Panc1 (cell line): ENCODE data around the gene SYT17. TPM values are rescaled to one million over a fixed set of nuclear protein-coding genes. Genes with fewer than 3 reads are reported as not detected.

Experiments used
- ATAC-seq: fragments of 200-7000 bp; cut with Tn5 transposase; 2 replicates; pipeline ENCODE4 v1.9.1; 2020; ENCODE audit warnings: mild to moderate bottlenecking, moderate library complexity
- Bru-seq: library from RNA; stranded (reverse); fragments of 400-500 nt; gene quantifications from one replicate; lab custom pipeline; 2021; lab: Mats Ljungman, UMichigan
- BruChase-seq, 2 experiments: library from RNA; stranded (reverse); fragments of 400-500 nt; gene quantifications; one replicate each; lab custom pipeline; 2021; lab: Mats Ljungman, UMichigan
- BruUV-seq: library from RNA; stranded (reverse); fragments of 400-500 nt; replicated peaks from 2 replicates; lab custom pipeline; 2021; lab: Mats Ljungman, UMichigan
- CTCF ChIA-PET: fragments of 300-600 bp; sonication (Branson Sonifier 250); formaldehyde crosslinking; loops from one replicate; lab custom pipeline; 2022; ENCODE audit warnings: antibody characterized with exemption; lab: Charles Lee
- POLR2A ChIA-PET: fragments of 300-600 bp; sonication (Branson Sonifier 250); formaldehyde crosslinking; loops from one replicate; lab custom pipeline; 2022; ENCODE audit warnings: antibody characterized with exemption; lab: Charles Lee
- DNase-seq: peaks from one replicate; pipeline ENCODE4 v3.0.0-alpha.2; 2010; ENCODE audit warnings: low read depth, low spot score
- H3K27ac ChIP-seq: 2 replicates; pipeline ENCODE4 v1.5.1; 2011; ENCODE audit warnings: mild to moderate bottlenecking, low read length, inconsistent platforms
- H3K27me3 ChIP-seq: fragments of 200-500 bp; sonication (Bioruptor generic); 2 replicates; pipeline ENCODE4 v1.6.0; 2014; ENCODE audit warnings: low read length, inconsistent platforms; ENCODE audit not compliant: control insufficient read depth, insufficient read depth
- H3K36me3 ChIP-seq: fragments of 200-500 bp; sonication (Bioruptor generic); 2 replicates; pipeline ENCODE4 v1.5.1; 2014; ENCODE audit warnings: inconsistent platforms, mild to moderate bottlenecking, low read length, moderate library complexity; ENCODE audit not compliant: control insufficient read depth, insufficient read depth
- H3K4me1 ChIP-seq: 2 replicates; pipeline ENCODE4 v1.5.1; 2011; ENCODE audit warnings: inconsistent platforms, mild to moderate bottlenecking, low read length, moderate library complexity; ENCODE audit not compliant: control insufficient read depth, insufficient read depth
- H3K4me3 ChIP-seq, 2 experiments: 2 replicates each; pipeline ENCODE4 v1.5.1; 2011 to 2012; ENCODE audit warnings: low read depth in 2 of 2, low read length in 2 of 2, mild to moderate bottlenecking in 2 of 2, inconsistent platforms in 1 of 2, moderate library complexity in 1 of 2
- H3K9me3 ChIP-seq: fragments of 200-500 bp; sonication (Bioruptor generic); 2 replicates; pipeline ENCODE4 v1.5.1; 2014; ENCODE audit warnings: low read depth, mild to moderate bottlenecking, inconsistent platforms, low read length, moderate library complexity; ENCODE audit not compliant: control insufficient read depth, insufficient read depth
- POLR2AphosphoS5 ChIP-seq: IDR thresholded peaks from 2 replicates; pipeline ENCODE4 v1.6.1; 2012; ENCODE audit warnings: mild to moderate bottlenecking, low read depth, low read length, moderate library complexity
- REST ChIP-seq, 2 experiments: IDR thresholded peaks; 2 replicates each; pipeline ENCODE4 v1.6.1; 2011 to 2012; ENCODE audit warnings: low read depth in 2 of 2, control low read depth in 1 of 2, low read length in 1 of 2, mild to moderate bottlenecking in 1 of 2, moderate library complexity in 1 of 2; ENCODE audit not compliant: insufficient read depth in 1 of 2
- SIN3A ChIP-seq: IDR thresholded peaks from 2 replicates; pipeline ENCODE4 v1.6.1; 2012; ENCODE audit warnings: low read depth, mild to moderate bottlenecking, low read length, moderate library complexity, borderline replicate concordance; ENCODE audit not compliant: insufficient read depth
- TCF7L2 ChIP-seq: IDR thresholded peaks from 2 replicates; pipeline ENCODE4 v1.6.1; 2011; ENCODE audit warnings: mild to moderate bottlenecking, low read depth, low read length, inconsistent platforms
- in situ Hi-C: cut with HindIII; loops from 2 replicates; pipeline ENCODE4 v1.10.0; 2016; ENCODE audit warnings: low sequenced_read_pairs, low pct_unique_long_range_greater_than_20kb
- intact Hi-C: fragments of 100-400 bp; cut with micrococcal nuclease; formaldehyde crosslinking; loops from one replicate; pipeline ENCODE4 v1.10.0; 2022; ENCODE audit not compliant: unreplicated experiment
- long read RNA-seq: library from polyadenylated mRNA; unstranded; transcript quantifications from one replicate; pipeline ENCODE4 v2.0.0, GENCODE V29; 2021; ENCODE audit not compliant: unreplicated experiment
- polyA plus RNA-seq: library from polyadenylated mRNA; unstranded; fragments of >200 nt; gene quantifications from one replicate; pipeline ENCODE4 v1.2.1, GENCODE V29; 2012; ENCODE audit warnings: missing spikeins; ENCODE audit not compliant: insufficient read length
- total RNA-seq: library from RNA; stranded (reverse); gene quantifications from one replicate; pipeline ENCODE4 v1.2.1, GENCODE V29; 2021; ENCODE audit not compliant: unreplicated experiment
- TF ChIP-seq, protein P1 (sequence below): fragments of 450-650 bp; IDR thresholded peaks from 2 replicates; pipeline ENCODE4 v1.5.1; 2017; ENCODE audit warnings: mild to moderate bottlenecking

Gene SYT17
- total RNA-seq (5.4 TPM), Bru-seq, nascent RNA (percentile 45 among the genes with signal in this experiment), BruChase-seq, experiment 1, labeled RNA remaining after a 2-hour chase (percentile 46 among the genes with signal in this experiment), BruChase-seq, experiment 2, labeled RNA remaining after a 6-hour chase (percentile 43 among the genes with signal in this experiment)
- 9.0 TPM for polyA plus RNA-seq
- long read RNA-seq, partial matches to known transcripts, result 1 of 3 reads
- long read RNA-seq, other reads (novel, unspliced or antisense), result 2 of 3 reads

DNA sequence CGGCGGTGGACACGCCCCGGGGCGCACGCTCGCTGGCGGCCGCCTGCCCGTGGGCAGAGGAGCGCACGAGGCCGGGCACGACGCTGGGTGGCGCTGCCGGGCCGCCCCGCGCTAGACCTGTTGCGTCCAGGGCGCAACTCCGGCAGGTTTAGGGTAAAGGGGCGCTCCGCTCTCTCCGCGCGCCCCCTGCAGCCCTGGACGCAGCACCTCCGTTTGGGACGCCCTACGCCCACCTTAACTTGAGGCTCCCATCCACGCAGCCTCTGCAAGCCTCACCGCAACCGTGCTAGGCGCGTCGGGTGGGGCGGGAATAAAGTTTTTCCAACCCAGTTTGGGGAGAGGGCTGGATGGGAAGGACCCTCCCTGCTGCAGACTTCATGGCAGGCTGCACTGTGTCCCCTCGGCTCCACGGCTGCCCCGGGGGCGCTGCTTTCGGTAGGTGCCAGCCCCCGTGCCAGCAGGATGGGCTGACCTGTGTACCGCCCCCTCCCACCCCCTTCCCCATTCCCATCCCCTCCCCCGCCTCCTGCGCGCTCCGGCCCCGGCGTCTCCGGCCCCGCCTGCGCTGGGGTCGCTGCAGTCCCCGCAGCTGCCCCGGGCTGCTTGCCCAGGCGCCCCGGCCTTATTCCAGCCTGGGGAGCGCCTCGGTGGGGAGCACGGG, at the start of gene SYT17:
Gene SYT17, plus strand, starts transcription at position 531 of the 661 bp plus-strand sequence. CDS start 407 bp downstream, outside the sequence.
- CTCF ChIA-PET, result no interaction called here
- in situ Hi-C loops, result no loop called here
- Histone ChIP-seq H3K27ac (no peak within 1 kb of the TSS), H3K4me3 (peak within 1 kb of the TSS; percentile 56 to 73), H3K9me3 (no peaks in the 10 kb centered on the region), H3K27me3 (no peaks in the 10 kb centered on the region; the same call in none of the 2 replicates), H3K36me3 (no peaks in the 10 kb centered on the region), H3K4me1 (0 out of 2 replicates have a peak, but pooled peaks cover 6% of the 10 kb centered on the region)
- TF ChIP-seq SIN3A, result no peak
- TF ChIP-seq TCF7L2, result no peak
- no peak for TF ChIP-seq POLR2AphosphoS5
- TF ChIP-seq REST (IDR thresholded peaks at IDR 0.05; ENCODE audit: insufficient read depth in 1 of 2, low read depth in 2 of 2, low read length in 1 of 2), result peak in 1 of 2 experiments; percentile 35; a peak in 1 of 4 replicates
- TF ChIP-seq, protein P1, sequence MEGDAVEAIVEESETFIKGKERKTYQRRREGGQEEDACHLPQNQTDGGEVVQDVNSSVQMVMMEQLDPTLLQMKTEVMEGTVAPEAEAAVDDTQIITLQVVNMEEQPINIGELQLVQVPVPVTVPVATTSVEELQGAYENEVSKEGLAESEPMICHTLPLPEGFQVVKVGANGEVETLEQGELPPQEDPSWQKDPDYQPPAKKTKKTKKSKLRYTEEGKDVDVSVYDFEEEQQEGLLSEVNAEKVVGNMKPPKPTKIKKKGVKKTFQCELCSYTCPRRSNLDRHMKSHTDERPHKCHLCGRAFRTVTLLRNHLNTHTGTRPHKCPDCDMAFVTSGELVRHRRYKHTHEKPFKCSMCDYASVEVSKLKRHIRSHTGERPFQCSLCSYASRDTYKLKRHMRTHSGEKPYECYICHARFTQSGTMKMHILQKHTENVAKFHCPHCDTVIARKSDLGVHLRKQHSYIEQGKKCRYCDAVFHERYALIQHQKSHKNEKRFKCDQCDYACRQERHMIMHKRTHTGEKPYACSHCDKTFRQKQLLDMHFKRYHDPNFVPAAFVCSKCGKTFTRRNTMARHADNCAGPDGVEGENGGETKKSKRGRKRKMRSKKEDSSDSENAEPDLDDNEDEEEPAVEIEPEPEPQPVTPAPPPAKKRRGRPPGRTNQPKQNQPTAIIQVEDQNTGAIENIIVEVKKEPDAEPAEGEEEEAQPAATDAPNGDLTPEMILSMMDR, result peak; percentile 98
- BruUV-seq, result no TSS peak
- no peak for DNase-seq
- POLR2A ChIA-PET, result no interaction called here
- ATAC-seq, result peak; percentile 94
- intact Hi-C loops, result loop anchor here (5.0 kb wide), 1 partner anchor 81 kb away; no protein-coding TSS in a partner anchor

GRCh38 chr16:19118938-19119431, 49.1 kb upstream of the SYT17 start:
- H3K4me3 ChIP-seq, result peak overlapping the region; percentile 15 to 21
- ATAC-seq (no peak), DNase-seq (no peak)
- ChIA-PET POLR2A (no interaction called here), CTCF (interaction anchor here (0.6 to 0.9 kb wide), 3 partner anchors 12 to 158 kb away, joined by 3 to 16 read pairs (median 4); no protein-coding TSS in a partner anchor)
- H3K27me3 ChIP-seq, result no peaks in the 10 kb centered on the region
- BruUV-seq, result TSS peak; percentile 41
- H3K4me1 ChIP-seq, result peaks cover 43% of the 10 kb centered on the region
- no peak for TF ChIP-seq REST (IDR thresholded peaks at IDR 0.05; ENCODE audit: insufficient read depth in 1 of 2, low read depth in 2 of 2, low read length in 1 of 2)
- TF ChIP-seq SIN3A, result no peak
- TF ChIP-seq, protein P1, result no peak
- no peak for TF ChIP-seq TCF7L2
- TF ChIP-seq POLR2AphosphoS5, result no peak
- H3K9me3 ChIP-seq, result no peaks in the 10 kb centered on the region
- peak overlapping the region; percentile 78 for H3K27ac ChIP-seq
- in situ Hi-C loops (no loop called here), intact Hi-C loops (no loop called here)
- no peaks in the 10 kb centered on the region; the same call in none of the 2 replicates for H3K36me3 ChIP-seq
